DMS114 treated with DMSO at 0.1 percent for 48 hours (cell line): Measurements from ENCODE around the gene HTR3A.

Experiments
- DNase-seq: peaks from one replicate; lab custom pipeline; 2025; ENCODE audit not compliant: unreplicated experiment; lab: John Stamatoyannopoulos, UW

HTR3A gene

DNA sequence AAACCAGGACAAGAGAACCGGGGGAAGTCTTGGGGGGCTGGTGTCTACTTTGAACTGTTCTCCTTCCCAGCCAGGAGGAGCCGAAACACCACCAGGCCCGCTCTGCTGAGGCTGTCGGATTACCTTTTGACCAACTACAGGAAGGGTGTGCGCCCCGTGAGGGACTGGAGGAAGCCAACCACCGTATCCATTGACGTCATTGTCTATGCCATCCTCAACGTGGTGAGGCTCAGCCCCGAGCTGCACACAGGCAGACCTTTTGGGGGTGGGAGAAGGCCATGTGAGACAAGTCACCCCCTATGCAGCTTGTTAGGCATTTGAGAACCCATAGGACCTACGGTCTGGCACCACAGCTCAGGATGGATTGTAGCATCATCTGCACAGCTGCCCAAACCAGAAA is 2.8 kb downstream of the HTR3A start:
- DNase-seq: no peak

DNA sequence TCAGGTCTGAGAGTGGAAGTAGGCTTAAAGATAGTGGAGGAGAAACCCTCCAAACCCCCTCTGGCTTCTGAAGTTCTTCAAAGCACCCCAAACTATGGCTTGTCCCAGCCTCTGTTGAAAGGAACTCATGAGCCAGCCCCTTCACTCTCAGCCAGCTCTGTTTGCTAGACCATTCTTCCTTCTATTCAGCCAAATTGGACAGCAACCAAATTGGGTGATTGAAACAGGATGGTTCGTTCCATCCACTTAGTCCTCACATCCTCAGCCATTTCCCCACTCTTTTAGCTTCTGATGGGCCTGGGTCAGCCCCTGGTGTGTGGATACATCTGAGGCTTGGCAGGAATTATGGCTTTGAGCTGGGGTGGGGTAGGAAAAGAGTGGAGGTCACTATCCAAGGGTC is 4.5 kb downstream of the HTR3A start:
- no peak for DNase-seq

DNA sequence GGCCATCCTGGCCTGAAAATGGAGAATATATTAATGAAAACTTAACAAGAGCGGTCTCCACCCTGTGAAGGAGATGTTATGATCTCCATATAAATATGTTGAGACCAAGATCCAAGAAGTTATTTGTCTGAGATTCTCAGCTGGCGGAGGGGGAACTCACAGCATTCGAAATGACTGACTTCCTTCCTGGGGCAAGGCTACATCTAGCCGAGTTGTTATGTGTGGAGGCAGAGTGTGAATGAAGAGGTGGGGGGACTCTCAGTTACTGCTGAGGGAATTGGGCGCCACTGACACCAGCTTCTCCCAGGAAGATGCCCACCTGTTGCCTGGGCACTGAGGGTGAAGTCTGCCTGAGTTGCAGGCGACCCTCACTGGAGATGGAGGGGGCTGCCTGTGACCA is 5.9 kb downstream of the HTR3A start:
- DNase-seq: no peak

DNA sequence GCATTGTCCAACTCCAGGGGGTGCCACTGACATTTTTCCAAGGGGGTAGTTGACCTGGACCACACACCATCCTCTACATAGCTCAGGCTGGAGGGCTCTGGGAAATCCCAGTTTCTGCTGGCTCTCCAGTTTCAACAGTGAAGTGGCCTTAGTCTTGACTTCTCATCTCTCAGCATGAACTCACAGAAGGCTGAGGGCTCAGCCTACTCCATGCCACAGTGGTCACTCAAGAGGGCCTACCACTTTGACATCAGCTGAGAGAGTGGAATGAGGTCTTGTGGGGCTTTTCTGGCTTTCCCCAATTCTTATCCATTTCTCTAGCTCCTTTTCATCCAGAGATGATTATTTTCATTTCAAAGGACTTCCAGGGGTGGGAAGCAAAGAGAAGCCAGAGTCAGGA is 7.4 kb downstream of the HTR3A start:
- DNase-seq: no peak

DNA sequence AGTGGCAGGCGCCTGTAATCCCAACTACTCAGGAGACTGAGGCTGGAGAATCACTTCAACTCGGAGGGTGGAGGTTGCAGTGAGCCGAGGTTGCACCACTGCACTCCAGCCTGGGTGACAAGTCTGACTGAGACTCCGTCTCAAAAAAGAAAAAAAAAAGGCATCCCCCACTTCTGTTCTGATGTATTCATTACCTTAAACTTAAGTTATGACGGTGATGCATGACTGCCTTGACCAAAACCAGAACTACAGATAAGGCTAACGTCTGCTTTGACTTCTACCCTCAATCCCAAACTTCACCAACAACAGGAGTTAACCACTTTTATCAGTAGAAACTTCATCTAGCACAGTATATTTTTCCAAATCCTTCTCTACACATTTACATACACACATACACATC is 9.9 kb downstream of the HTR3A start:
- DNase-seq: no peak

DNA sequence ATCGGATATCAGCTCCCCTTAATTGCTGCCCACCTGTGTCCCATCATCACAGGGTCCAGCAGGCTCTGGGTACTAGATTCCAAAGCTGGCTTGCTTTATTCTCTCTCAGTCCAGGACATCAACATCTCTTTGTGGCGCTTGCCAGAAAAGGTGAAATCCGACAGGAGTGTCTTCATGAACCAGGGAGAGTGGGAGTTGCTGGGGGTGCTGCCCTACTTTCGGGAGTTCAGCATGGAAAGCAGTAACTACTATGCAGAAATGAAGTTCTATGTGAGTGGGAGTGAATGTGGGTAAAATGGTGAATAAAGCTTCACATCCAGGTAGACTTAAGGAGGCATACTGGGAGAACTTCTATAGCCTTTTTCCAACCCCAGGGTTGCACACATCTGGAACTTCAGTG is 11.0 kb downstream of the HTR3A start:
- DNase-seq: no peak

DNA sequence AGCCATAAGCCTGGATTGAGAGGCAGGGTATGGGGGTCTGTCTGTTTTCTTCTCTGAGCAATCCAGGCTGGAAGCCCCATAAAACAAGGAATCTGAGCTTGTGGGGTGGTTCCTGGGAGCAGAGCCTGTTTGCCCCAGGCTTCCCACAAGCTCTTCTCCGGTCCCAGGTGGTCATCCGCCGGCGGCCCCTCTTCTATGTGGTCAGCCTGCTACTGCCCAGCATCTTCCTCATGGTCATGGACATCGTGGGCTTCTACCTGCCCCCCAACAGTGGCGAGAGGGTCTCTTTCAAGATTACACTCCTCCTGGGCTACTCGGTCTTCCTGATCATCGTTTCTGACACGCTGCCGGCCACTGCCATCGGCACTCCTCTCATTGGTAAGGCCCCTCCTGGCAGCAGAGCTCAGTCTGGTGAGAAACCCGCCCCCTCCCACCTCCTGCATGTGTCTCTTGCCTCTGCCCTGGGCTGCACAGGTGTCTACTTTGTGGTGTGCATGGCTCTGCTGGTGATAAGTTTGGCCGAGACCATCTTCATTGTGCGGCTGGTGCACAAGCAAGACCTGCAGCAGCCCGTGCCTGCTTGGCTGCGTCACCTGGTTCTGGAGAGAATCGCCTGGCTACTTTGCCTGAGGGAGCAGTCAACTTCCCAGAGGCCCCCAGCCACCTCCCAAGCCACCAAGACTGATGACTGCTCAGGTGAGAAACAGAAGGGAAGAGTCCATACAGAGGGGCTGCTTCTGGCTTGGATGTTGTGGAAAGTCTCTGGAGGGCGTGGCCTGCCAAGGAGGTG is 11.6 kb downstream of the HTR3A start:
- no peak for DNase-seq

DNA sequence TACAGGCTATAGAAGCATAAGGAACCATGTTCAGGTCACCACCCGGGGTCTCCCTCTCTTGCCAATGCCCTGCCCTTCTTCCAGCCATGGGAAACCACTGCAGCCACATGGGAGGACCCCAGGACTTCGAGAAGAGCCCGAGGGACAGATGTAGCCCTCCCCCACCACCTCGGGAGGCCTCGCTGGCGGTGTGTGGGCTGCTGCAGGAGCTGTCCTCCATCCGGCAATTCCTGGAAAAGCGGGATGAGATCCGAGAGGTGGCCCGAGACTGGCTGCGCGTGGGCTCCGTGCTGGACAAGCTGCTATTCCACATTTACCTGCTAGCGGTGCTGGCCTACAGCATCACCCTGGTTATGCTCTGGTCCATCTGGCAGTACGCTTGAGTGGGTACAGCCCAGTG is 14.5 kb downstream of the HTR3A start:
- DNase-seq: no peak

DNA sequence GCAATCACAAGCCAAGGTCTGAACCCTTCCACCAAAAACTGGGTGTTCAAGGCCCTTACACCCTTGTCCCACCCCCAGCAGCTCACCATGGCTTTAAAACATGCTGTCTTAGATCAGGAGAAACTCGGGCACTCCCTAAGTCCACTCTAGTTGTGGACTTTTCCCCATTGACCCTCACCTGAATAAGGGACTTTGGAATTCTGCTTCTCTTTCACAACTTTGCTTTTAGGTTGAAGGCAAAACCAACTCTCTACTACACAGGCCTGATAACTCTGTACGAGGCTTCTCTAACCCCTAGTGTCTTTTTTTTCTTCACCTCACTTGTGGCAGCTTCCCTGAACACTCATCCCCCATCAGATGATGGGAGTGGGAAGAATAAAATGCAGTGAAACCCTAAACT is 15.0 kb downstream of the HTR3A start:
- no peak for DNase-seq

DNA sequence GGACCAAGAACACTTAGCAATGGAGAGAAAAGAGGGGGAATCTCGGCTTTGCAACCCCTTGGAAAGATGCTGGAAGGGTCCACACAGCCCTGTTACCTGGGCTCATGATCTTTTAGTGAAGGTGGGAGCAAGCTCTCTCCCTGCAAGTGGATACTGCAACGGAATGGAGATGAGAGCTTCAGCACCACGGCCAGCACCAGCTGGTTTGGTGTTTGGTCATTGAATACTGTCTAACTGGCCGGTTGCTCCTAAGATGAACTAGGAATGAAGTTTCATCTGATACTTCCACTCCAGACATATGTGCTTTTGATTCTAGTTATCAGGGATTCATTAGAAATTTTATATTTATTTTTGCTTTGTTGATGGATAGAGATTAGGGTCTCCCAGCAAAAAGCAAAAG is 16.3 kb downstream of the HTR3A start:
- DNase-seq: no peak

DNA sequence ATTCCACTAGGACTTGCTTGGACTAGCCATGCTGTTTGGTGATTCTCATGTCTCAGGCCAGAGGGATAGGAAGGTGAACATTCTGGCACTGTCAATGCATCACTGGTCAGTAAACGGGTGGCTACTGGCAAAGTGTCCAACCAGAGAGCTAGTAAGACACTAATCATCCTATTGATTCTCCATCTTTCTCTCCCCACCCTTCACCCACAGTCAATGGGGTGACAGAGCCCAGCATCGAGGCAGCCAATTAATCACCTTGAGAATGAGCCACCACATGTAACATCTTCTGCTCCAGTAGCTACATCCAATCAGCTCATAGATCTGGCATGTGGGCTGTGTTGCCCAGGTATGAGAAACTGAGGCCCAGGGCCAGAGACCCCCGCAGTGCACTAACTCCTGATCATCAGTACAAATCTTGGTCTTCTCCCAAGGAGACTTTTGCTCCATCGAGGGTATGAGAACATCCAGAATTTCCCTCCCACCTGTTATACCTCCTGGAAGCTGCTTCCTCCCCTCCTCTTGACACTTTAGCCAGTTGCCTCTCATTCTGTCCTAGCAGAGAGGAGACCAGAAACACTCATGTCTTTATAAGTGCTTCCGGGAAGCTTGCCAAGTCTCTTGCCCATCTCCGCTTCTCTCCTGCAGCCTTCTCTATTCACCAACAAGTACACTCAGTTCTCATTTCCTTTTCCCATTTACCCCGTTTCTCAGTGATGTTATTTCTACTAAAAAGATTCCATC is 17.0 kb downstream of the HTR3A start:
- DNase-seq: no peak

DNA sequence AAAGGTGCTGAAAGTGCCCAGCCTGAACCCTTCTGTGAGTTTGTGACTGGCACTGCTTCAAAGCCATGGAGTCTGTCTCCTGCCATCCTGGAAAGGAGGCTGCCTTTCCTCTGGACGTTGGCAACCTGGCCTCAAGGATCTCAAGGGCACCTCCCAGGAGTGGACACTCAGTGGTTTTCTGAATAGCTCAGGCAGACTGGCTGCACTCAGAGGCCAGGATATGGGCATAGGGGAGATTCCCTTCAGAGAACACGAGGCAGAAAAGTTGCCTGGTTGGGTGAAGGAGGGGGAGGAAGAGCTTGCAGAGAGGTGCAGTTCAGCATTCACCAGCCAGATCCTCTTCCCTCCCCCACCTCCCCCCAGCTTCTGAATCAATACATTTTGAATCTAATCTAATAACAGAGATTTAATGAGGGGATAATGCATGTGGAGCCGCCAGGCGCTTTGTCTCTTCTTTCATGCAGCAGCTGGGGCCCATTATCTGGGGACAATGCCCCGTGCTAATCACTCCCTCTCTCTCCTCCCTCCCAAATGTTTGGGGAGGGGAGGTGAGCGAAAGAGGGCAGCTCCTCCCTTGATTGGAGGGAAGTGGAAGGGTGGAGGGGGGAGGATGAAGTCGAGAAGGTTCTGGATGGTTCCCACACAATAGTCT is 17.7 kb downstream of the HTR3A start:
- no peak for DNase-seq

DNA sequence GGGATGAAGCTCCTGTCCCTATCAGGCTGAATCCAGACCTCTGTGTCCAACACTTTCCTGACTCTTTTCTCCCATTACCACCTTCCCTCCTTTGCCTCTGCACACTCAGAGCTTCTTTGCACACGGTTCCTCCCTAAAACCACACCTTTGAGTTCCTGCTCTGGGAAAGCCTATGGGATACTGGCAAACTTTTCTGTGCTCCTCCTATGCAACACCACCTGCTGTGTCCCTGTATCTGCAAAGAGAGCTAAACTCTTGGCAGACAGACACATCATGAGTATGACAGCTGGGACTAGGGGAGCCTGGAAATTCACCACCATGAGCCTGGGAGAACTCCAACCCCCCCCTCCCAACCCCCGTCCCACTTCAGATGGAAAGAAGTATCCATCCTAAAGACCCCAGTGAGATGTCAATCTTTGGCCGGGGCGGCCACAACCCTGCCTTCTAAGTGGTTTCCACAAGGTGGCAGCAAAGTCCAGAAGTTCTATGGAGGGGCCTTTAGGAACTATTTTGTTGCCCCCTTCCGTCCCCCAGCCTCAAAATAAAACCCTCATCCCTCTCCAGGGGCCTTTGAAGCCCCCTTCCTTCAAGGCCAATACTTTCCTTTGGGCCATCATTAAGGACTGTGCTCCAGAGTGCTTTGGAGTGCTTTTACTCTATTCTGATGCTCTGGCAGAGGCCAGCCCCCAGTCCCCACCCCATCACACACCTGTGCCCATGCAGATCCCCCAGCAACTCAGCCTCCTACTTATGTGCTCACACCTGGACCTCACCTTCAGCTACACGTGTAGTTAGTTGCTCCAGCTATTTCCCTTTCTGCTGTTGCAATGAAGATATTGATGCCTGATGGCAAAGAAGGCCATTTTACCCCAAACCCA is 19.4 kb downstream of the HTR3A start:
- no peak for DNase-seq

DNA sequence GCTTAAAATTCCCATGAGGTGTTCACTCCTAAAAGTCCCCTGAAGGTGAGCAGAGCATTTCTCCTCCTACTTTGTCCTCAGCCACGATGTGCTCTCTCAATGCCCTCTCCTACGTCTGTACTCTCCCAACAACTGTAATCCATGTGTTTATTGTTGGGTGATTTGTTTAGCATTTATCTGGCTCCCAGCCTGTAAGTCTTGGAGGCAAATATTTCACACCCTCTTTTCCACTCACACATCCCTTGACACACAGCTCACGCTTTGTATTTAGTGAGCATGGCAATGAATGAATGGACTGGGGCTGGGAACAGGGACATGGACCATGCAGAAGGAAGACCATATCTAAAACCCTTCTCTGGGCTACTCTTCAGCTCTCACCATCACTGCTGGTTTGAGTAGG is 22.6 kb downstream of the HTR3A start:
- no peak for DNase-seq

DNA sequence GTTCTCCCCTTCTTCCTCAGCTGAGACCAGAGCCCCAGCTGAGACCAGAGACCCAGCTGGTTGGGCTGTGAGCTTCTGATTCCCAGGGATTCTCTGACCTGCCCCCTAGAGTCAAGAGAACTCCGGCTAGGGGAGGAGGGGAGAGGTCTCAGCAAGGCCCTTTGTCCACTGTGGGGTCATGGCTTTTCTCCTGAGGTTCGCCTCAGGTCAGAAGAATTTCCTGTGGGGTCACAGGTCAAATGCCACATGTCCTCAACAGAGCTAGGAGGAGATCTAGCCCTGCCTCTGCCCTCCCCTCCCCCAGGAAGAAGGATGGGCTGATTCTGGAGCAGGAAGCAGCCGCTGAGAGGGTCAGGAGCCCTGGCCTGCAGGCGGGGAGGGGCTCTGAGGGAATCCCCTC is 23.7 kb downstream of the HTR3A start:
- no peak for DNase-seq

DNA sequence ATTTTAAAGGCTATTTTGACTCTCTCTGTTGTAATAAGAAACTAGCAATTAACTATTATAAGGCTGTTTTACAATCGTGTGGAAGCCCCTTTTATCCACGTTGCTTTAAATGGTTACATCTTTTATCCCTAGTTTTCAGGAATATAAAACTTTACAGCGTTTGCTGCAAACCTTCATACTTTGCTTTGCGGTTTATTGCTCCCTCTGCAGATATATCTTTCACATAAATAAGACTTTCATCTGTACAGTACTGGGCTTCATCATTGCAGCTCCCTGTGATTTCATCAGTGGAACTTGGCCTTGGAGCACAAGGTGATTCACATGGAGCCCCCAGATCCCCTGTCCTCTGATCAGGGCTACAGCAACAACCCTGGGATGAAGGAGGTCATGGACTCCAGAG is 25.6 kb downstream of the HTR3A start:
- no peak for DNase-seq

DNA sequence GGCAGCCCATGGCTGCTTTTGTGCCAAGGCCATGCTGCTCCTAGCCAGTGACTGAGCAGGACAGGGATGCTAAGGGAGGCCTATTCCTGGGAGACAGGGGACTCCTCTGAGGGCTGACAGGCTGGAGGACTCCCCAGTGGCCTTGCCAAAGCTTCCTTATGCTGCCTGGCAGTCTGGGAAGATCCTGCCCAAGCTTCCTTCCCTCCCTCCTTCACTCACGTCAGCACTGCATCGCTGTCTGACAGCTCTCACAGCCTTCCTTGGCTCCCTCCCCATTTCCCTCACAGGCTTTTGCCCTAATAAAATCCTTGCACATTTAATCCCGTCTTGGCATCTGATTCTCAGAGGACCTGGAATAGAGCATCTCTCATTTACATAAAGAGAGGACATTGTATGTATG is 26.5 kb downstream of the HTR3A start:
- no peak for DNase-seq

DNA sequence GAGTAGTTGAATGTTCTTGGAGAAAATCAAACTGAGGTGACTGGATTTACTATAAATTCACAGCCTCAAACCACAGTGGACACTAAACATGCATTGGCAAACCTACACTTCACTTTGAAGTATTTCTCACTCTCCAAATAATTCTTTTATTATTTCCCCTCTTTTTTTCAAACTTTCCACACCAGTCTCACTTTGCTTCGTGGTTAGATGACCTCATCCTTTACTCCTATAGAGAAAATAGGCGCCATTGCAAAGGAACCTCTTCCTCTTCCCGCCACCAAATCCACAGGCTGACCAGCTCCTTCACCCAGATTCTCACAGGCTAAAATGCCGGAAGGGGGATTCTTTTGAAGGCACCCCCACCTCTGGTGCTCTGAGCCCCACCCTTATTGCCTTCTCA is 33.4 kb downstream of the HTR3A start:
- DNase-seq: no peak

DNA sequence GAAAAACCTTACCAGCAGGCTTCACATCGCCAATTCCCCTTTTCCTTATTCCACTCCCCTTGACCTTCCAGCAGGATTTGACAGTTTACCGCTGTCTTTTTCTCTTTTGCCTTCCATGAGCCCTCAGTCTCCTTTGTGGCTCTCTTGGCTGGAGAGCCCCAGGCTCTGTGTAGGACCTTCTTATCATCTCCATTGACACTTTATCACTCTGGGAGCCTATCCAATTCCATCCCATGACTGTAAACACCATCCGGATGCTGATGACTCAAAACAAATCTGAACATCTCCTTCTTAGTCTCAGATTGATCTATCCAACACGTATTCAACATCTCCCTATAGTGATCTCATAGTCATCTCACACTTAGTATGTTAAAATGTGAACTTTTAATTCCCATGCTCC is 36.0 kb downstream of the HTR3A start:
- DNase-seq: no peak

DNA sequence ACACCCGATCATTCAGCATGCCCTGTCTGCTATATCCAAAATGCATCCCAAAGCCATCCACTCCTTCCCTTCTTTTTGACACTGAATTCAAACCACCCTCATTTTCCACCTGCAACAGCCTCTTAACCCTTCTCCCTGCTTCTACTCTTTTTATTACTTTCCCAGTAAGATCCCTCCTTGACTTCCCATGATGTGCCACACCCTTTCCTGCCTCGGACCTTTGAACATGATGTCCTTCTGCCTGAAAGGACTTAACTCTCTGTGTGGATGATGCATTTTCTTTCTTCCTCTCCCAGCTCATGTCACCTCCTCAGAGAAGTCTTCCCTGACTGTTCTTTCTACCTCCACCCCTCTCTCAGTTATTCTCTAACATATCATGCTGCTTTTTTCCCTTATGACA is 36.5 kb downstream of the HTR3A start:
- no peak for DNase-seq

DNA sequence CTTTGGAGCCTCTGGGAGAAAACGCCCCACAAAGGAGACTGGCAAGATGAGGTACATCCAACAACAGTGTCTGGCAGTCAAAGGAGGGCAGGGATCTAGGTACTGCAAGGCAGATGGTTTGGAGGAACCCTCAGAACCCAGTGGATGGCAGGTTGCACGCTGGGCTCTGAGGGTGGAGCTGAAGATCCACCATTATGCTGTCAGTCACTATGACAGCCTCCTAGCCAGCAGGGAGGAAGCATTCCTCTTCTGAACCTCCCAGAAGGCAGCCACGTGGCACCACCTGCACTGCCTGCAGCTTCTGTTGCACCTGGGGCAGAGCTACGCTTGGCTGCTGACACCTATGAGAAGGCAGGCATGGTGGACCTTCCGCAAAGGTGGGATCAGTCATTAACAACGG is 40.2 kb downstream of the HTR3A start:
- no peak for DNase-seq
